ENCODE data around the gene CCL26. TPM values are rescaled to one million over a fixed set of nuclear protein-coding genes. Genes with fewer than 3 reads are reported as not detected.
A peak's percentile ranks its signal among the peaks of the same experiment; 100 is the strongest.
"Not testable (repeated sequence)": the region's sequence is repeated elsewhere in the genome, so short reads cannot be mapped to it uniquely, and the experiment has no call there.

The CCL26 gene
- total RNA-seq, 4 donors from 2014 or later = 1.2 to 2.0 TPM; not detected in 2

- Histone ChIP-seq H3K4me3 (no peak overlapping the region), H3K27me3 (no peaks in the 10 kb centered on the region), H3K27ac (replicated peaks in 1 of 4) (no peak overlapping the region), H3K4me1 (peaks cover 10 to 14% (median 12%) of the 10 kb centered on the region in 4 donors), H3K9me3 (no peaks in the 10 kb centered on the region), H3K36me3 (peaks cover 0 to 3% (median 0%) of the 10 kb centered on the region in 4 donors)
- no peak for DNase-seq (ENCODE audit: extremely low spot score)
- WGBS = 79% methylated on average over 7 of the region's 8 CpGs
- TF ChIP-seq POLR2AphosphoS5 (IDR thresholded peaks at IDR 0.05) (peak in 1 of 2 donors; percentile 17), EP300 (IDR thresholded peaks at IDR 0.05) (no peak), POLR2A (IDR thresholded peaks at IDR 0.05; ENCODE audit: low read depth) (no peak)
- intact Hi-C loops (cut with DNase I) = no loop called here
Observed at GRCh38 chr7:75727881-75728593, 44.0 kb downstream of the CCL26 start.

DNA sequence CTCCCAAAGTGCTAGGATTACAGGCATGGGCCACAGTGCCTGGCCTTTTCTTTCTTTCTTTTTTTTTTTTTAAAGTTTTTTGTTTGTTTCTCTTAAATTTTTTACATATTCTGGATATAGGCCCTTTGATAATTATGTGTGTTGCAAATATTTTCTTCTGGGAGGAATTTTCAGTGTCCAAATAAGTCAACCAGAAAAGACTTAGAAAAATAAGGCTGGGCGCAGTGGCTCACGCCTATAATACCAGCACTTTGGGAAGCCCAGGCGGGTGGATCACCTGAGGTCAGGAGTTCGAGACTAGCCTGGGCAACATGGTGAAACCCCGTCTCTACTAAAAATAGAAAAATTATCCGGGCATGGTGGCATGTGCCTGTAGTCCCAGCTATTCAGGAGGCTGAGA is 44.7 kb downstream of the CCL26 start:
- H3K4me3 ChIP-seq; DNase-seq (ENCODE audit: extremely low spot score); H3K27me3 ChIP-seq; H3K9me3 ChIP-seq; intact Hi-C loops (cut with DNase I); H3K36me3 ChIP-seq; H3K27ac ChIP-seq (replicated peaks in 1 of 4): not testable (repeated sequence)
- WGBS = 88% methylated on average over 6 of the region's 6 CpGs
- H3K4me1 ChIP-seq = peaks cover 9 to 14% (median 10%) of the 10 kb centered on the region in 4 donors

GRCh38 chr7:75725306-75725705 is 46.7 kb downstream of the CCL26 start:
- no peak overlapping the region for H3K4me3 ChIP-seq
- no peak for TF ChIP-seq POLR2A (IDR thresholded peaks at IDR 0.05; ENCODE audit: low read depth)
- no peak for TF ChIP-seq CTCF (IDR thresholded peaks at IDR 0.05)
- no peak for TF ChIP-seq POLR2AphosphoS5 (IDR thresholded peaks at IDR 0.05)
- no peak for TF ChIP-seq EP300 (IDR thresholded peaks at IDR 0.05)
- no peaks in the 10 kb centered on the region for H3K9me3 ChIP-seq
- H3K27ac ChIP-seq (replicated peaks in 1 of 4) = no peak overlapping the region
- intact Hi-C loops (cut with DNase I) = no loop called here
- H3K36me3 ChIP-seq = peaks cover 0 to 3% (median 0%) of the 10 kb centered on the region in 4 donors
- no peaks in the 10 kb centered on the region for H3K27me3 ChIP-seq
- H3K4me1 ChIP-seq = peaks cover 9 to 14% (median 10%) of the 10 kb centered on the region in 4 donors
- WGBS = 90% methylated on average over 6 of the region's 6 CpGs
- DNase-seq (ENCODE audit: extremely low spot score) = no peak

GRCh38 chr7:75723444-75723843 is 48.6 kb downstream of the CCL26 start:
- Histone ChIP-seq H3K9me3 (no peaks in the 10 kb centered on the region), H3K27me3 (no peaks in the 10 kb centered on the region), H3K4me3 (no peak overlapping the region), H3K36me3 (peaks cover 0 to 3% (median 0%) of the 10 kb centered on the region in 4 donors), H3K27ac (replicated peaks in 1 of 4) (no peak overlapping the region), H3K4me1 (peaks cover 4 to 10% (median 7%) of the 10 kb centered on the region in 4 donors)
- WGBS = 94% methylated on average over 3 of the region's 3 CpGs
- TF ChIP-seq POLR2AphosphoS5 (IDR thresholded peaks at IDR 0.05) (no peak), CTCF (IDR thresholded peaks at IDR 0.05) (no peak), POLR2A (IDR thresholded peaks at IDR 0.05; ENCODE audit: low read depth) (no peak), EP300 (IDR thresholded peaks at IDR 0.05) (no peak)
- no peak for DNase-seq (ENCODE audit: extremely low spot score)
- intact Hi-C loops (cut with DNase I) = no loop called here

DNA sequence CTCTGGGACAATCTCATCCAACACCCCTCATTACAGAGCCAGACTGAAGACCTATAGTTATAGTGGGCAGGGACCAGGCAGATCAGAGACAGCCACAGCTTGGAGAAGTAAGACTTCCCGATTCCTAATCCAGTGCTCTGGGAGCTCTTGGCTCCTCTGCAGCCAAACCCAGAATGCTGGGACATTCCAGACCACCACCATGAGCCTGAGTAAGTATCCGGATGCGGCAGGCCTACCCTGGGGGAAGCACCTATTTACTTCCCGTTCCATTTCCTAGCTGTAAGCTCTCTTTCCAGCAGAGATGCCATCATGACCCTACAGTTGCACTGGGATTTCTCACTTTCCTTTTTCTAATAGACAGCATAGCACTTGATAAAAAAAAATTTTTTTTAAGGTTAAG is 49.6 kb downstream of the CCL26 start:
- H3K4me3 ChIP-seq = no peak overlapping the region
- peaks cover 0 to 3% (median 0%) of the 10 kb centered on the region in 4 donors for H3K36me3 ChIP-seq
- no peaks in the 10 kb centered on the region for H3K27me3 ChIP-seq
- DNase-seq (ENCODE audit: extremely low spot score) = no peak
- intact Hi-C loops (cut with DNase I) = no loop called here
- peaks cover 0 to under 1% (median 0%) of the 10 kb centered on the region in 4 donors for H3K4me1 ChIP-seq
- no peak overlapping the region for H3K27ac ChIP-seq (replicated peaks in 1 of 4)
- no peak for TF ChIP-seq POLR2AphosphoS5 (IDR thresholded peaks at IDR 0.05)
- no peak for TF ChIP-seq EP300 (IDR thresholded peaks at IDR 0.05)
- no peak for TF ChIP-seq CTCF (IDR thresholded peaks at IDR 0.05)
- no peak for TF ChIP-seq POLR2A (IDR thresholded peaks at IDR 0.05; ENCODE audit: low read depth)
- H3K9me3 ChIP-seq = no peaks in the 10 kb centered on the region
- WGBS = 95% methylated on average over 4 of the region's 4 CpGs

GRCh38 chr7:75721922-75722321 is 50.1 kb downstream of the CCL26 start:
- H3K36me3 ChIP-seq; H3K27me3 ChIP-seq; DNase-seq (ENCODE audit: extremely low spot score); H3K4me3 ChIP-seq; H3K27ac ChIP-seq (replicated peaks in 1 of 4); H3K9me3 ChIP-seq; H3K4me1 ChIP-seq; intact Hi-C loops (cut with DNase I): not testable (repeated sequence)
- 94% methylated on average over 8 of the region's 9 CpGs for WGBS
